HFF-Myc (cell line): ENCODE measurements around the gene STXBP6.
"Not testable (repeated sequence)": the region's sequence is repeated elsewhere in the genome, so short reads cannot be mapped to it uniquely, and the experiment has no call there.

Source experiments
- DNase-seq: peaks from one replicate; pipeline ENCODE4 v3.0.0-alpha.2; 2011; ENCODE audit warnings: low read depth; ENCODE audit errors: extremely low read depth
- H3K4me3 ChIP-seq: replicated peaks from 2 replicates; pipeline ENCODE4 v1.5.1; 2011; ENCODE audit warnings: low read depth, mild to moderate bottlenecking, control low read depth, low read length
- CTCF ChIP-seq: IDR thresholded peaks from 2 replicates; pipeline ENCODE4 v1.5.1; 2012; ENCODE audit warnings: mild to moderate bottlenecking, low read depth, low read length, control low read depth; ENCODE audit errors: missing control alignments

Gene STXBP6

GRCh38 chr14:24971255-24971654 is 78.7 kb downstream of the STXBP6 start:
- no peak for TF ChIP-seq CTCF
- DNase-seq = no peak
- no peak overlapping the region for H3K4me3 ChIP-seq

- no peak for TF ChIP-seq CTCF
- H3K4me3 ChIP-seq = no peak overlapping the region
- DNase-seq = no peak
These were observed 83.4 kb downstream of the STXBP6 start for GRCh38 chr14:24966579-24966964.

GRCh38 chr14:24965934-24966578 is 83.9 kb downstream of the STXBP6 start:
- DNase-seq = peak; percentile 92
- no peak overlapping the region for H3K4me3 ChIP-seq

GRCh38 chr14:24965578-24965933 is 84.4 kb downstream of the STXBP6 start:
- no peak for TF ChIP-seq CTCF
- DNase-seq = no peak
- no peak overlapping the region for H3K4me3 ChIP-seq

More at GRCh38 chr14:24965934-24966578, 83.9 kb downstream of the STXBP6 start:
- TF ChIP-seq CTCF = no peak

GRCh38 chr14:24964591-24964990 is 85.4 kb downstream of the STXBP6 start:
- TF ChIP-seq CTCF = no peak
- DNase-seq = no peak

GRCh38 chr14:24964048-24964447 is 85.9 kb downstream of the STXBP6 start:
- no peak for TF ChIP-seq CTCF
- DNase-seq = no peak
- no peak overlapping the region for H3K4me3 ChIP-seq

More at GRCh38 chr14:24964591-24964990, 85.4 kb downstream of the STXBP6 start:
- H3K4me3 ChIP-seq = no peak overlapping the region

GRCh38 chr14:24962118-24962517 is 87.8 kb downstream of the STXBP6 start:
- not testable (repeated sequence) for H3K4me3 ChIP-seq

More at GRCh38 chr14:24962118-24962517, 87.8 kb downstream of the STXBP6 start:
- DNase-seq = not testable (repeated sequence)
